HL-60 (cell line): Measurements from ENCODE around the gene AGAP1.

Experiments
- CTCF ChIP-seq: IDR thresholded peaks from one replicate; pipeline ENCODE4 v1.5.1; 2011; ENCODE audit warnings: low read length, control low read depth, inconsistent platforms; ENCODE audit not compliant: insufficient read depth
- GABPA ChIP-seq: IDR thresholded peaks from 2 replicates; pipeline ENCODE4 v1.6.1; 2012; ENCODE audit warnings: low read depth
- POLR2AphosphoS5 ChIP-seq: IDR thresholded peaks from 2 replicates; pipeline ENCODE4 v1.6.1; 2012; ENCODE audit warnings: low read depth
- REST ChIP-seq: IDR thresholded peaks from 2 replicates; pipeline ENCODE4 v1.6.1; 2012; ENCODE audit warnings: low read depth; ENCODE audit not compliant: insufficient replicate concordance

- no peak for TF ChIP-seq CTCF
- TF ChIP-seq REST, result no peak
- TF ChIP-seq GABPA, result no peak
- TF ChIP-seq POLR2AphosphoS5, result no peak
Measured at GRCh38 chr2:235908826-235909225, 415.0 kb downstream of the AGAP1 start.
